Activated T-cell treated with anti-CD3 and anti-CD28 coated beads, Interleukin-2, amount 50 U/mL, for 48 hours (primary cell): ENCODE results near the gene SDC1.

ENCODE experiments used
- DNase-seq, 2 experiments: peaks; one replicate each; pipeline ENCODE4 v3.0.0-alpha.2; 2020

Gene SDC1

GRCh38 chr2:20168048-20168726, 56.7 kb downstream of the SDC1 start:
- DNase-seq: no peak

- no peak for DNase-seq
Observed at GRCh38 chr2:20167356-20167755, 57.6 kb downstream of the SDC1 start.

- DNase-seq: no peak
Observed at GRCh38 chr2:20165677-20166509, 59.0 kb downstream of the SDC1 start.

GRCh38 chr2:20164734-20165478, 60.0 kb downstream of the SDC1 start:
- DNase-seq: peak in 1 of 2 experiments; percentile 27

- DNase-seq: no peak
Observed at GRCh38 chr2:20164061-20164733, 60.7 kb downstream of the SDC1 start.

GRCh38 chr2:20159411-20160070, 65.4 kb downstream of the SDC1 start:
- DNase-seq: no peak

- no peak for DNase-seq
Observed at GRCh38 chr2:20157193-20157891, 67.6 kb downstream of the SDC1 start.

- DNase-seq: no peak
Observed at GRCh38 chr2:20156836-20157192, 68.1 kb downstream of the SDC1 start.

GRCh38 chr2:20156076-20156759, 68.7 kb downstream of the SDC1 start:
- DNase-seq: no peak

GRCh38 chr2:20153131-20153851, 71.6 kb downstream of the SDC1 start:
- DNase-seq: no peak

GRCh38 chr2:20150806-20151571, 73.9 kb downstream of the SDC1 start:
- DNase-seq: no peak
